Natural killer cell (primary cell): ENCODE results near the gene ADGRG6. TPM values are rescaled to one million over a fixed set of nuclear protein-coding genes. Genes with fewer than 3 reads are reported as not detected.

Source experiments
- ATAC-seq, 3 donors: fragments of 150-1000 bp in 2 of 3; fragments of 200-7000 bp in 1 of 3; cut with Tn5 transposase; 1 replicate in 1 of 3; 2 replicates in 2 of 3; pipeline ENCODE4 v1.10.0; 2021; ENCODE audit warnings: mild to moderate bottlenecking in 2 of 3, moderate library complexity in 2 of 3
- DNase-seq, 2 donors: peaks; one replicate each; pipeline versions ENCODE4 v3.0.0 to v3.0.0-alpha.2; 2013 to 2021; ENCODE audit warnings: mixed read lengths in 1 of 2
- H3K27ac ChIP-seq: one replicate; pipeline ENCODE4 v1.5.1; 2013; ENCODE audit warnings: mild to moderate bottlenecking, low read length
- H3K27me3 ChIP-seq: one replicate; pipeline ENCODE4 v1.6.1; 2013; ENCODE audit warnings: low read length; ENCODE audit not compliant: control insufficient read depth, insufficient read depth
- H3K36me3 ChIP-seq: one replicate; pipeline ENCODE4 v1.6.1; 2013; ENCODE audit warnings: low read length; ENCODE audit not compliant: control insufficient read depth, insufficient read depth
- H3K4me1 ChIP-seq: one replicate; pipeline ENCODE4 v1.6.1; 2013; ENCODE audit warnings: low read length; ENCODE audit not compliant: control insufficient read depth, insufficient read depth
- H3K4me3 ChIP-seq: one replicate; pipeline ENCODE4 v1.5.1; 2013; ENCODE audit warnings: low read length
- H3K9me3 ChIP-seq: one replicate; pipeline ENCODE4 v1.6.1; 2013; ENCODE audit warnings: low read length; ENCODE audit not compliant: control insufficient read depth, insufficient read depth
- H3K27ac Mint-ChIP-seq, 2 donors: one replicate each; pipeline ENCODE4 v1.8.0; 2022; ENCODE audit warnings: mild to moderate bottlenecking in 2 of 2, mixed read lengths in 2 of 2, moderate library complexity in 1 of 2
- H3K27me3 Mint-ChIP-seq, 2 donors: one replicate each; pipeline ENCODE4 v1.8.0; 2022; ENCODE audit warnings: low read depth in 2 of 2, mixed read lengths in 2 of 2
- H3K36me3 Mint-ChIP-seq: one replicate; pipeline ENCODE4 v1.8.0; 2022; ENCODE audit warnings: mixed read lengths
- H3K4me1 Mint-ChIP-seq, 2 donors: one replicate each; pipeline ENCODE4 v1.8.0; 2022; ENCODE audit warnings: mixed read lengths in 2 of 2
- H3K4me3 Mint-ChIP-seq: one replicate; pipeline ENCODE4 v1.8.0; 2022; ENCODE audit warnings: mild to moderate bottlenecking, moderate library complexity, mixed read lengths
- H3K9me3 Mint-ChIP-seq, 2 donors: one replicate each; pipeline ENCODE4 v1.8.0; 2022; ENCODE audit warnings: mixed read lengths in 2 of 2
- WGBS: methylation state at CpG from one replicate; pipeline ENCODE4 v1.1.7; 2013; ENCODE audit warnings: missing lambda C conversion rate; ENCODE audit not compliant: insufficient coverage; 5-methylcytosine and 5-hydroxymethylcytosine counted together
- intact Hi-C: fragments of 100-400 bp; cut with micrococcal nuclease; formaldehyde crosslinking; loops from one replicate; pipeline ENCODE4 v1.14.2; 2022
- total RNA-seq, 4 donors: library from RNA; stranded (reverse); fragments of 120-200 nt in 1 of 4; gene quantifications; one replicate each; pipeline versions ENCODE4 v1.2.3 to v1.2.4, GENCODE V29; 2013 to 2022
- TF ChIP-seq, protein P1 (sequence below): fragments of 200-600 bp; IDR thresholded peaks from one replicate; pipeline ENCODE4 v1.8.0; 2022; ENCODE audit warnings: antibody characterized with exemption

The ADGRG6 gene
- total RNA-seq, 3 donors from 2014 or later (not counting 1 experiment from before 2014, with no cell fraction given): 0.05 to 0.24 TPM; not detected in 1

DNA sequence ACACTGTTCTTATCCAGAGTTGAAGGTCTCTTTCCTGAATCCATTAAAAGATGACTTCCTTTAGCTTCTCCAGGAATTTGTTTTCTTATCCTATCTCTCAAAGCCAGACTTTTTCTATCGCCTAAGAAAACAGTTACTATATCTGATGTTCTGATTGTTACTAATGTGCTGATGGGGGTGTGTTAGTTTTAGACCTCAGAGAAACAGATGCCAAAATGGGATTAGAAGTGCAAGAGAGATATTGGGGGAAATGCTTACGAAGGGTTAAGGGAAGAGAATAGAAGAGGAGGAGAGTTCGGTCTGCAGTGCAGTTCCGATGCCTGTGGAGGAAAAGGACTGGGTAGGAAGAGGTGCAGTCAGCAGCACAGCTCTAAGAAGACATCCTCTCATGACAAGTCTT lies 35.7 kb upstream of the ADGRG6 start:
- intact Hi-C loops: no loop called here
- Mint-ChIP-seq H3K4me1 (no peaks in the 10 kb centered on the region), H3K9me3 (no peaks in the 10 kb centered on the region), H3K4me3 (no peak overlapping the region), H3K27me3 (peaks cover 0 to 6% of the 10 kb centered on the region in 2 donors), H3K36me3 (no peaks in the 10 kb centered on the region), H3K27ac (no peak overlapping the region)
- Histone ChIP-seq H3K27me3 (no peaks in the 10 kb centered on the region), H3K4me3 (no peak overlapping the region), H3K4me1 (no peaks in the 10 kb centered on the region), H3K9me3 (no peaks in the 10 kb centered on the region), H3K27ac (no peak overlapping the region), H3K36me3 (no peaks in the 10 kb centered on the region)
- TF ChIP-seq, protein P1, sequence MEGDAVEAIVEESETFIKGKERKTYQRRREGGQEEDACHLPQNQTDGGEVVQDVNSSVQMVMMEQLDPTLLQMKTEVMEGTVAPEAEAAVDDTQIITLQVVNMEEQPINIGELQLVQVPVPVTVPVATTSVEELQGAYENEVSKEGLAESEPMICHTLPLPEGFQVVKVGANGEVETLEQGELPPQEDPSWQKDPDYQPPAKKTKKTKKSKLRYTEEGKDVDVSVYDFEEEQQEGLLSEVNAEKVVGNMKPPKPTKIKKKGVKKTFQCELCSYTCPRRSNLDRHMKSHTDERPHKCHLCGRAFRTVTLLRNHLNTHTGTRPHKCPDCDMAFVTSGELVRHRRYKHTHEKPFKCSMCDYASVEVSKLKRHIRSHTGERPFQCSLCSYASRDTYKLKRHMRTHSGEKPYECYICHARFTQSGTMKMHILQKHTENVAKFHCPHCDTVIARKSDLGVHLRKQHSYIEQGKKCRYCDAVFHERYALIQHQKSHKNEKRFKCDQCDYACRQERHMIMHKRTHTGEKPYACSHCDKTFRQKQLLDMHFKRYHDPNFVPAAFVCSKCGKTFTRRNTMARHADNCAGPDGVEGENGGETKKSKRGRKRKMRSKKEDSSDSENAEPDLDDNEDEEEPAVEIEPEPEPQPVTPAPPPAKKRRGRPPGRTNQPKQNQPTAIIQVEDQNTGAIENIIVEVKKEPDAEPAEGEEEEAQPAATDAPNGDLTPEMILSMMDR: no peak
- WGBS: 92% methylated on average over 4 of the region's 4 CpGs
- DNase-seq (no peak), ATAC-seq (no peak)

DNA sequence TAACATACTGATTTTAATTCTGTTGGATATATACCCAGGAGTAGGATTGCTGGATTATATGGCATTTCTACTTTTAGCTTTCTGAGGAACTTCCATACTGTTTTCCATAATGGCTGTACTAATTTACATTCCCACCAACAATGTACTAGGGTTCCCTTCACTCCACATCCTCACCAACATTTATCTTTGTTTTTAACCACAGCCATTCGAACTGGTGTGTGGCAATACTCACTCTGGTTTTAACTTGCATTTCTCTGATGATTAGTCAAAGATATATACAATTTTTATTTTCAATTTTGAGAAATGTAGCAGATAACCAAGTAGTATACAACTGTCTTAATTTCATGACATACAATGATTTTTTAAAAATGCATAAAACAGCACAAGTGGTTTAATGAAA lies 30.3 kb upstream of the ADGRG6 start:
- intact Hi-C loops: no loop called here
- Histone ChIP-seq H3K9me3 (no peaks in the 10 kb centered on the region), H3K36me3 (no peaks in the 10 kb centered on the region), H3K27me3 (no peaks in the 10 kb centered on the region), H3K4me3 (no peak overlapping the region), H3K4me1 (no peaks in the 10 kb centered on the region), H3K27ac (no peak overlapping the region)
- H3K27me3 Mint-ChIP-seq: no peaks in the 10 kb centered on the region
- no peak for ATAC-seq
- no peak overlapping the region for H3K27ac Mint-ChIP-seq
- H3K36me3 Mint-ChIP-seq: no peaks in the 10 kb centered on the region
- H3K9me3 Mint-ChIP-seq: no peaks in the 10 kb centered on the region
- no peak for DNase-seq
- TF ChIP-seq, protein P1: no peak
- WGBS: 60% methylated on average over 1 of the region's 1 CpG
- no peaks in the 10 kb centered on the region for H3K4me1 Mint-ChIP-seq
- H3K4me3 Mint-ChIP-seq: no peak overlapping the region

DNA sequence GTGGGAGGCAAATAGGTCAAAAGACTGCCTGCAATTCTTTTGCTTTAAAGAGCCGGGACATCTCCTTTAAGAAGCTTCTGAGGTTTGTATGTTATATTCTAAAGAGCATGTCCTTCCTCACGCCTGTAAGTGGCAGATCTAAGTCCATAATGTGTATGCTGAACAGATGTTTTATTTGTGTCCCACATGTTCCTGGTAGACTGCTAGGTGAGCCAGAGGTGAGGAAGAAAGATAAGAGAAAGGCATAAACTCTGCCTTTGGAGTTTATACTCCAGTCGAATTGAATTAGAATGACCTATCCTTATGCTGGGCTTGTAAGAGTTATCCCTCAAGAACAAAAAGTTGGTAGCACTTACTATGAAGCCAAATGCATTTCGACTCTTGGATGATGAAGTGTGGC lies 27.2 kb upstream of the ADGRG6 start:
- TF ChIP-seq, protein P1: no peak
- Mint-ChIP-seq H3K27ac (no peak overlapping the region), H3K9me3 (no peaks in the 10 kb centered on the region), H3K4me3 (no peak overlapping the region), H3K27me3 (no peaks in the 10 kb centered on the region), H3K4me1 (no peaks in the 10 kb centered on the region), H3K36me3 (no peaks in the 10 kb centered on the region)
- H3K27me3 ChIP-seq: no peaks in the 10 kb centered on the region
- no peak overlapping the region for H3K27ac ChIP-seq
- H3K4me3 ChIP-seq: no peak overlapping the region
- 91% methylated on average over 4 of the region's 4 CpGs for WGBS
- H3K9me3 ChIP-seq: no peaks in the 10 kb centered on the region
- no peak for DNase-seq
- intact Hi-C loops: no loop called here
- no peaks in the 10 kb centered on the region for H3K4me1 ChIP-seq
- ATAC-seq: no peak
- no peaks in the 10 kb centered on the region for H3K36me3 ChIP-seq

DNA sequence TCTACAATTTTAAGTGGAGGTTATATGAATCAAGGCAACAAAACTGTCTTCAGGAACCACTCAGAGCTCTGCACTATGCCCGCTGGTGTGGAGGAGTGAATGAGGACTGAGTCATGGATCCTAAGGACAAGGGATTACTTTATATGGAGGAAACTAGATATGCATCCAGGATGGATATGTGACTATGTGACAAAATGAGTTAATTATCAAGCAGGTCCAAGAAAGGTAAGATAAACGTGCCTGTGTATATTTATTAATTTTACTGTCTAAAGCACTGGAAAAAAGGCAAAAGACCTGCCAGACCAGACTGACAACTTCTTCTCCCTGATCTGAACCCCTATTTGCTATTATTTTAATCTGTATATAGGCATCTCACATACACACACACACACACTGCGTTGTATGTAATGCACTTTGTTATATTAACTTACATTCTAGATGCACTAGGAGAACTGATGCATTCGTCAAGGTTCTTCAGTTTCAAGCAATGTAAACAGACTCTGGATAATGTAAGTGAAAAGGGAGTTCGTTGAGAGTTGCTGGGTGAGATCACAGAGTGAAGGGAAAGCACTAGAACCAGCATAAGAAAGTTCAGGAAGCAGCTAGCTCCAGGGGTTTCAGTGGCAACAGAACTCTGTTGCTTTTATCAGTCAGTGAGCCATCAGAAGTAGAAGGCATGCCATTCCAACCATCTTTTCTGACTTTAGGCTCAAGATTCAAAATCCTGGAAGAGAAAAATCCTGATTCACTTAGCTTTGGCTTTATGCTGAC lies 26.4 kb upstream of the ADGRG6 start:
- Histone ChIP-seq H3K4me3 (no peak overlapping the region), H3K4me1 (no peaks in the 10 kb centered on the region), H3K27ac (no peak overlapping the region), H3K27me3 (no peaks in the 10 kb centered on the region), H3K9me3 (no peaks in the 10 kb centered on the region), H3K36me3 (no peaks in the 10 kb centered on the region)
- Mint-ChIP-seq H3K9me3 (no peaks in the 10 kb centered on the region), H3K4me3 (no peak overlapping the region), H3K27ac (no peak overlapping the region), H3K27me3 (no peaks in the 10 kb centered on the region), H3K4me1 (no peaks in the 10 kb centered on the region), H3K36me3 (no peaks in the 10 kb centered on the region)
- 82% methylated on average over 5 of the region's 5 CpGs for WGBS
- DNase-seq: no peak
- TF ChIP-seq, protein P1: no peak
- intact Hi-C loops: no loop called here
- no peak for ATAC-seq
